ENCODE measurements around the gene RBBP7. TPM values are rescaled to one million over a fixed set of nuclear protein-coding genes. Genes with fewer than 3 reads are reported as not detected.

The RBBP7 gene
- 124 and 138 TPM in 2 replicates for total RNA-seq (2021; fragmentation: NEBNext Ultra II Directional; extraction: Animal tissue kit (Norgen Biotek cat#: 25700))
- polyA plus RNA-seq (2011; rRNA removed): 77.8 and 107 TPM in 2 replicates
- 124 TPM for polyA plus RNA-seq (2011; cell fraction: cytosol; rRNA removed)
- polyA plus RNA-seq (2011; cell fraction: nucleus; rRNA removed): 70.7 TPM
- 118 to 129 TPM (median 124 TPM) in 4 replicates for polyA plus RNA-seq (2012, experiment 1 of 2)
- 16.0 TPM for polyA plus RNA-seq (2012, experiment 2 of 2)
- polyA plus RNA-seq (2013, experiment 1 of 2): 122 TPM
- polyA plus RNA-seq (2013, experiment 2 of 2): 120 TPM
- 138 and 155 TPM in 2 replicates for polyA minus RNA-seq (2011; rRNA and poly(A)+ RNA removed)
- 63.1 TPM for polyA minus RNA-seq (2011; cell fraction: cytosol; rRNA and poly(A)+ RNA removed)
- 61.8 TPM for polyA minus RNA-seq (2011; cell fraction: nucleus; rRNA and poly(A)+ RNA removed)
- long read RNA-seq, experiment 1, transcript RBBP7-203 (12 exons, 2,333 nt): major isoform, 63 of 154 reads
- long read RNA-seq, experiment 1, transcript RBBP7-204 (12 exons, 1,904 nt): minor isoform, 5 of 154 reads
- long read RNA-seq, experiment 1, partial matches to known transcripts: 60 of 154 reads
- long read RNA-seq, experiment 1, other reads (novel, unspliced or antisense): 20 of 154 reads
- long read RNA-seq, experiment 2, transcript RBBP7-203 (12 exons, 2,333 nt): major isoform, 122 of 218 reads
- long read RNA-seq, experiment 2, transcript RBBP7-204 (12 exons, 1,904 nt): minor isoform, 7 of 218 reads
- long read RNA-seq, experiment 2, partial matches to known transcripts: 76 of 218 reads
- long read RNA-seq, experiment 2, other reads (novel, unspliced or antisense): 12 of 218 reads

- peak within 1 kb of the TSS; percentile 96 for H3K27ac ChIP-seq (ENCODE audit: low read depth, low read length)
- H3K9me3 ChIP-seq (ENCODE audit: insufficient read depth in 2 of 2, low read depth in 1 of 2, low read length in 1 of 2): no peaks in the 10 kb centered on the region
- H3K79me1 ChIP-seq (ENCODE audit: low read depth, low read length): no peaks in the 10 kb centered on the region
- H4K20me1 ChIP-seq (replicated peaks in 1 of 2; ENCODE audit: control insufficient read depth in 1 of 2, insufficient read depth in 2 of 2, low read length in 2 of 2): peaks cover 10 to 15% of the 10 kb centered on the region in 2 experiments
- H4K91ac ChIP-seq (replicated peaks; ENCODE audit: insufficient read length, low read length): peak within 1 kb of the TSS; percentile 55
- no peak within 1 kb of the TSS for H3K4ac ChIP-seq (replicated peaks; ENCODE audit: insufficient read length, low read depth, low read length)
- H2BK15ac ChIP-seq (ENCODE audit: low read length): no peak within 1 kb of the TSS
- H2AFZ ChIP-seq (ENCODE audit: low read length): no peak within 1 kb of the TSS
- ChIA-PET POLR2A (ENCODE audit: partially characterized antibody) (interaction anchor here (1.1 to 3.6 kb wide), 4 partner anchors 10 to 15 kb away, joined by 6 to 12 read pairs (median 8); no protein-coding TSS in a partner anchor), CTCF (ENCODE audit: partially characterized antibody) (no interaction called here)
- DNase-seq (ENCODE audit: low read depth in 1 of 2, low spot score in 2 of 2) (peak in 1 of 2 experiments; percentile 90), FAIRE-seq (no peak)
- no peak within 1 kb of the TSS for H3K14ac ChIP-seq (ENCODE audit: insufficient read length)
- H3K18ac ChIP-seq (ENCODE audit: extremely low read depth, low read length): peak within 1 kb of the TSS; percentile 48
- peak within 1 kb of the TSS; percentile 66; the same call in 1 of the 2 replicates for H2BK5ac ChIP-seq (ENCODE audit: low read depth, low read length)
- peak within 1 kb of the TSS; percentile 61 to 92 (median 80) for H3K4me3 ChIP-seq (ENCODE audit: extremely low read depth in 1 of 4, insufficient read depth in 2 of 4, low read depth in 3 of 4, low read length in 4 of 4)
- peak within 1 kb of the TSS; percentile 81 to 86 for H3K4me2 ChIP-seq (ENCODE audit: insufficient read depth in 1 of 2, low read depth in 2 of 2, low read length in 2 of 2)
- no peak within 1 kb of the TSS for H2BK12ac ChIP-seq (ENCODE audit: low read depth, low read length)
- peak within 1 kb of the TSS; percentile 96 for H4K5ac ChIP-seq (ENCODE audit: insufficient read length, low read depth, low read length)
- H3K9ac ChIP-seq (replicated peaks in 1 of 4; ENCODE audit: extremely low read depth in 1 of 4, low read depth in 3 of 4, low read length in 3 of 4): peak within 1 kb of the TSS; percentile 73 to 95 (median 86)
- peaks cover 16 to 41% of the 10 kb centered on the region in 2 experiments for H3K79me2 ChIP-seq (ENCODE audit: control insufficient read depth in 1 of 2, insufficient read depth in 2 of 2, low read length in 2 of 2)
- H3K56ac ChIP-seq (replicated peaks; ENCODE audit: insufficient read length, low read depth, low read length): peak within 1 kb of the TSS; percentile 93
- no peak within 1 kb of the TSS for H2BK20ac ChIP-seq (ENCODE audit: low read length)
- H3K23me2 ChIP-seq (ENCODE audit: low read depth, low read length): peaks cover 6% of the 10 kb centered on the region
- peak within 1 kb of the TSS; percentile 95 for H4K8ac ChIP-seq (ENCODE audit: extremely low read depth, insufficient read depth, low read length)
- H3K27me3 ChIP-seq (replicated peaks in 1 of 4; ENCODE audit: control insufficient read depth in 3 of 4, extremely low read depth in 1 of 4, insufficient read depth in 3 of 4, low read length in 3 of 4): no peaks in the 10 kb centered on the region
- no peak within 1 kb of the TSS for H2BK120ac ChIP-seq (replicated peaks; ENCODE audit: low read depth, low read length)
- no CpG with 5 or more reads among the region's 84 CpGs for WGBS, 2 experiments (ENCODE audit: extremely low coverage in 1 of 2, insufficient coverage in 1 of 2, insufficient read length in 1 of 2, insufficient replicate concordance in 2 of 2, low coverage in 1 of 2, low lambda C conversion rate in 2 of 2, missing lambda C conversion rate in 1 of 2)
- no peak within 1 kb of the TSS for H3K23ac ChIP-seq (ENCODE audit: insufficient read length)
- peaks cover 0 to 24% (median 1%) of the 10 kb centered on the region in 4 experiments; a peak in 4 of 8 replicates for H3K36me3 ChIP-seq (ENCODE audit: control insufficient read depth in 2 of 4, insufficient read depth in 4 of 4, low read length in 3 of 4)
- H2AK5ac ChIP-seq (ENCODE audit: low read depth, low read length): no peak within 1 kb of the TSS
- peaks cover 0 to 8% (median 0%) of the 10 kb centered on the region in 4 experiments; a peak in 3 of 7 replicates for H3K4me1 ChIP-seq (replicated peaks in 1 of 4; ENCODE audit: control insufficient read depth in 3 of 4, insufficient read depth in 4 of 4, low read length in 3 of 4)
- TF ChIP-seq TAF1 (IDR thresholded peaks at IDR 0.05; ENCODE audit: low read depth, low read length) (peak; percentile 83), RFX5 (IDR thresholded peaks at IDR 0.05; ENCODE audit: borderline replicate concordance, low read depth, low read length) (no peak), TBP (IDR thresholded peaks at IDR 0.05; ENCODE audit: low read depth, low read length) (peak; percentile 77), POLR2AphosphoS5 (IDR thresholded peaks at IDR 0.05; ENCODE audit: low read depth, low read length) (peak; percentile 29; the same call in 1 of the 2 replicates), SAP30 (IDR thresholded peaks at IDR 0.05; ENCODE audit: insufficient read depth, insufficient replicate concordance, low read length) (no peak), TAF7 (optimal IDR thresholded peaks at IDR 0.05; ENCODE audit: borderline replicate concordance, low read depth, low read length) (peak; percentile 86), POLR2A (IDR thresholded peaks at IDR 0.05; ENCODE audit: control extremely low read depth in 1 of 2, low read depth in 2 of 2, low read length in 2 of 2) (peak; percentile 69 to 75), PHF8 (conservative IDR thresholded peaks at IDR 0.05; ENCODE audit: low read depth, low read length) (peak; percentile 89), SIRT6 (IDR thresholded peaks at IDR 0.05; ENCODE audit: low read length) (no peak)
Observed at GRCh38 chrX:16870095-16870861, at the start of gene RBBP7. Gene RBBP7, minus strand, starts transcription at chrX:16870362. Its CDS starts 309 bp downstream, at chrX:16870053.

Measured in H1 (cell line).